ENCODE results near the gene PPIL6.

DNA sequence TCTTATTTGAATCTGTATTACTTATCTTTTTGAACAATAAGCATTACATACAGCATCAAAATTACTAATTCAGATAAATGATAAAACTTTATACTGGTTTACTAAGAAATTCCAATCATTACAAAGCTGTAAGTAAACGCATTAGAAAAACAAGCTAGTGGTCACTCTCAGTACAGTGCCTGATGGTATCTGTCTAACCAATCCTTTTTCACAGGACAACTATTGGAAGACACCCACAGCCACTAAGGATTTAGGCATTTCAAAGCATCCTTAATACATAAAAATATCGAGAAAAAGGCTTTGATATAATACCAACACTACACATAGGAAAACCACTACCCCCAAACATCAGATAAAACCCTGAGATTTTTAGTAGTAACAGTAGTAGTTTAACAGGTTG lies 60.7 kb downstream of the PPIL6 start:
- TF ChIP-seq EP300 (IDR thresholded peaks at IDR 0.05) (no peak), POLR2A (IDR thresholded peaks at IDR 0.05) (no peak), CTCF (IDR thresholded peaks at IDR 0.05) (no peak)

Data from suprapubic skin (tissue), 3 donors.